Parathyroid adenoma (tissue), 2 donors: ENCODE results near the gene AQP3.
"Not testable (repeated sequence)": the region's sequence is repeated elsewhere in the genome, so short reads cannot be mapped to it uniquely, and the experiment has no call there.

Source experiments
- H2AFZ ChIP-seq: fragments of 300-600 bp; sonication (generic); one replicate; pipeline ENCODE4 v1.7.0; 2017; ENCODE audit warnings: antibody characterized with exemption, mild to moderate bottlenecking
- H3K27ac ChIP-seq: fragments of 300-600 bp; sonication (generic); one replicate; pipeline ENCODE4 v1.7.0; 2017
- H3K27me3 ChIP-seq: fragments of 300-600 bp; sonication (generic); one replicate; pipeline ENCODE4 v1.7.0; 2017; ENCODE audit warnings: low read length; ENCODE audit not compliant: control insufficient read depth, insufficient read depth
- H3K36me3 ChIP-seq: fragments of 300-600 bp; sonication (generic); one replicate; pipeline ENCODE4 v1.7.0; 2017; ENCODE audit warnings: low read length; ENCODE audit not compliant: control insufficient read depth, insufficient read depth
- H3K4me1 ChIP-seq: fragments of 300-600 bp; sonication (generic); one replicate; pipeline ENCODE4 v1.7.0; 2017; ENCODE audit warnings: control low read depth
- H3K4me2 ChIP-seq: fragments of 300-600 bp; sonication (generic); one replicate; pipeline ENCODE4 v1.7.0; 2017; ENCODE audit warnings: low read length
- H3K4me3 ChIP-seq: fragments of 300-600 bp; sonication (generic); one replicate; pipeline ENCODE4 v1.7.0; 2017; ENCODE audit warnings: low read depth, low read length
- H3K79me2 ChIP-seq: fragments of 300-600 bp; sonication (generic); one replicate; pipeline ENCODE4 v1.7.0; 2017; ENCODE audit warnings: control low read depth
- H3K9ac ChIP-seq: fragments of 300-600 bp; sonication (generic); one replicate; pipeline ENCODE4 v1.7.0; 2017; ENCODE audit warnings: mild to moderate bottlenecking
- H3K9me3 ChIP-seq: fragments of 300-600 bp; sonication (generic); one replicate; pipeline ENCODE4 v1.7.0; 2017; ENCODE audit warnings: low read length; ENCODE audit not compliant: control insufficient read depth
- CTCF ChIP-seq: fragments of 300-600 bp; sonication (generic); IDR thresholded peaks from one replicate; pipeline ENCODE4 v1.7.0; 2017; ENCODE audit warnings: antibody characterized with exemption, mild to moderate bottlenecking
- donor health status: primary hyperparathyroidism.

AQP3 gene

GRCh38 chr9:33429256-33429985 is 18.0 kb downstream of the AQP3 start:
- no peaks in the 10 kb centered on the region for H3K9me3 ChIP-seq
- no peak for TF ChIP-seq CTCF
- H3K27me3 ChIP-seq = no peaks in the 10 kb centered on the region
- H3K27ac ChIP-seq = no peak overlapping the region
- H3K9ac ChIP-seq = no peak overlapping the region
- no peaks in the 10 kb centered on the region for H3K36me3 ChIP-seq
- peaks cover 10% of the 10 kb centered on the region for H3K4me1 ChIP-seq
- no peaks in the 10 kb centered on the region for H3K79me2 ChIP-seq
- no peak overlapping the region for H2AFZ ChIP-seq
- no peak overlapping the region for H3K4me2 ChIP-seq
- no peak overlapping the region for H3K4me3 ChIP-seq

GRCh38 chr9:33426843-33427293 is 20.5 kb downstream of the AQP3 start:
- H3K27me3 ChIP-seq = no peaks in the 10 kb centered on the region
- no peaks in the 10 kb centered on the region for H3K9me3 ChIP-seq
- H3K79me2 ChIP-seq = no peaks in the 10 kb centered on the region
- TF ChIP-seq CTCF = no peak
- no peaks in the 10 kb centered on the region for H3K4me1 ChIP-seq
- H3K36me3 ChIP-seq = no peaks in the 10 kb centered on the region
- H3K9ac ChIP-seq = no peak overlapping the region
- no peak overlapping the region for H3K4me2 ChIP-seq
- no peak overlapping the region for H3K27ac ChIP-seq
- H3K4me3 ChIP-seq = no peak overlapping the region
- H2AFZ ChIP-seq = peak overlapping the region; percentile 58

DNA sequence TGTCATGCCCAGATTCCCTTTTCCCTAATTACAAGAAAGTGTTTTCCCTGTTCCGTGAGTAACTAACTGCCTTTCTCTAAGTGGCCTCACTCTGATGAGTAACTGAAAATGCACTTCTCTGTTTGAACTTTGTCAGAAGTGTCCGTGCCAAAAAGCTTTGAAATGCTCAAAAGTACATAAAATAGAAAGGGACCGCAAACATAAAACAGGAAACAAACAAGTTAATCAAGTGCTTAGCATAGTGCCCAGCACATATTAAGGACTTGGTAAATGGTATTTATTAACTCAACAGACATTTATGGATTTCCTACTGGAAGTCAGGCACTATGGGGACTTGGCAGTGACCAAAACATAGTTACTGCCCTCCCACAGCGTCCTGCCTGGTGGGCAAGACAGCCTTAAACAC is 22.3 kb downstream of the AQP3 start:
- Histone ChIP-seq H3K79me2 (no peaks in the 10 kb centered on the region), H2AFZ (no peak overlapping the region), H3K4me1 (no peaks in the 10 kb centered on the region), H3K9me3 (no peaks in the 10 kb centered on the region), H3K36me3 (no peaks in the 10 kb centered on the region), H3K27ac (no peak overlapping the region), H3K4me2 (no peak overlapping the region), H3K9ac (no peak overlapping the region), H3K27me3 (no peaks in the 10 kb centered on the region), H3K4me3 (no peak overlapping the region)
- TF ChIP-seq CTCF = no peak

GRCh38 chr9:33424492-33424891 is 22.9 kb downstream of the AQP3 start:
- not testable (repeated sequence) for H3K79me2 ChIP-seq, H3K4me1 ChIP-seq, H3K4me3 ChIP-seq, H2AFZ ChIP-seq, H3K36me3 ChIP-seq, H3K9ac ChIP-seq, H3K27ac ChIP-seq, H3K27me3 ChIP-seq, H3K9me3 ChIP-seq, H3K4me2 ChIP-seq

DNA sequence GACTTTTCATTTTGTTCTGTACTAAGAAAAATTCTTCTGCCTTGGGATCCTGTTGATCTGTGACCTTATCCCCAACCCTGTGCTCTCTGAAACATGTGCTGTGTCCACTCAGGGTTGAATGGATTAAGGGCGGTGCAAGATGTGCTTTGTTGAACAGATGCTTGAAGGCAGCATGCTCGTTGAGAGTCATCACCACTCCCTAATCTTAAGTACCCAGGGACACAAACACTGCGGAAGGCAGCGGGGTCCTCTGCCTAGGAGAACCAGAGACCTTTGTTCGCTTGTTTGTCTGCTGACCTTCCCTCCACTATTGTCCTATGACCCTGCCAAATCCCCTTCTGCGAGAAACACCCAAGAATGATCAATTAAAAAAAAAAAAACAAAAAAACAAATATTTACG is 23.4 kb downstream of the AQP3 start:
- H3K36me3 ChIP-seq, H3K9ac ChIP-seq, H3K79me2 ChIP-seq, H2AFZ ChIP-seq, H3K4me3 ChIP-seq, H3K27ac ChIP-seq, H3K4me2 ChIP-seq, H3K9me3 ChIP-seq, H3K27me3 ChIP-seq, H3K4me1 ChIP-seq: not testable (repeated sequence)
